HG03469 (cell line): ENCODE measurements around the gene SLC25A40.
"Not testable (repeated sequence)": the region's sequence is repeated elsewhere in the genome, so short reads cannot be mapped to it uniquely, and the experiment has no call there.

Experiments
- ATAC-seq: cut with Tn5 transposase; IDR thresholded peaks from one replicate; pipeline ENCODE4 v1.9.1; 2021; ENCODE audit warnings: mild to moderate bottlenecking, moderate library complexity, moderate number of reproducible peaks; ENCODE audit not compliant: unreplicated experiment

SLC25A40 gene, protein sequence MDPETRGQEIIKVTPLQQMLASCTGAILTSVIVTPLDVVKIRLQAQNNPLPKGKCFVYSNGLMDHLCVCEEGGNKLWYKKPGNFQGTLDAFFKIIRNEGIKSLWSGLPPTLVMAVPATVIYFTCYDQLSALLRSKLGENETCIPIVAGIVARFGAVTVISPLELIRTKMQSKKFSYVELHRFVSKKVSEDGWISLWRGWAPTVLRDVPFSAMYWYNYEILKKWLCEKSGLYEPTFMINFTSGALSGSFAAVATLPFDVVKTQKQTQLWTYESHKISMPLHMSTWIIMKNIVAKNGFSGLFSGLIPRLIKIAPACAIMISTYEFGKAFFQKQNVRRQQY

DNA sequence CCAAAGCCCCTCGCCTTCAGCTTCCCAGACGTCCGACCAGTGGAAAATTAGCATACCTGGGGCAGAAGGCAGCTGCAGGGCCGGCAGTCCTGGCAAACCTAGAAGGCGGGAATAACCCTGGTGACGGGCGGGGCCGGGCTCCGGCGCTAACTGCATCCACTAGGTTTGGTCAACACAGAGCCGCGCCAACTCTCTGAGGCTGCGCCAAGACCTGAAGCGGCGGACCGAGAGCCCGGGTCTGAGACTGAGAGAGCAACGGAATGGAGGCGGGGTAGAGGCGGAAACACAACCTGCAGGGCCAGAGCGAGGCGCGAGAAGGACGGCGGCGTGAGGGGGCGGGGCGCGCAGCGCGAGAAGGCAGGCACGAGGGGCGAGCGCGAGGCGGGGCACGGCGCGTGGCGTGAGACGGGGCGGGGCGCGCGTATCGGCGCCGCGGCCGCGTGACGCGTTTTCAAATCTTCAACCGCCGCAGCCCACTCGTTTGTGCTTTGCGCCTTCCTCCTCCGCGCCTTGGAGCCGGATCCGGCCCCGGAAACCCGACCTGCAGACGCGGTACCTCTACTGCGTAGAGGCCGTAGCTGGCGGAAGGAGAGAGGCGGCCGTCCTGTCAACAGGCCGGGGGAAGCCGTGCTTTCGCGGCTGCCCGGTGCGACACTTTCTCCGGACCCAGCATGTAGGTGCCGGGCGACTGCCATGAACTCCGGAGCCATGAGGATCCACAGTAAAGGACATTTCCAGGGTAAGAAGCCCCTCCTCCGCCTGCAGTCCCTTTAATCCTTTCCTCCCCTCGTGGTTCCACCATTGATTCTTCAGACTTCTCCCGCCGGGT lies at the start of gene SLC25A40, which contains the start of gene DBF4:
Gene SLC25A40 (minus strand): TSS at position 321 of the 829 bp plus-strand sequence. CDS start 17,633 bp downstream, outside the sequence.
Gene DBF4 (plus strand): TSS at position 454 of the 829 bp plus-strand sequence. CDS start 240 bp downstream, at position 694.
- peak; percentile 77 for ATAC-seq

DNA sequence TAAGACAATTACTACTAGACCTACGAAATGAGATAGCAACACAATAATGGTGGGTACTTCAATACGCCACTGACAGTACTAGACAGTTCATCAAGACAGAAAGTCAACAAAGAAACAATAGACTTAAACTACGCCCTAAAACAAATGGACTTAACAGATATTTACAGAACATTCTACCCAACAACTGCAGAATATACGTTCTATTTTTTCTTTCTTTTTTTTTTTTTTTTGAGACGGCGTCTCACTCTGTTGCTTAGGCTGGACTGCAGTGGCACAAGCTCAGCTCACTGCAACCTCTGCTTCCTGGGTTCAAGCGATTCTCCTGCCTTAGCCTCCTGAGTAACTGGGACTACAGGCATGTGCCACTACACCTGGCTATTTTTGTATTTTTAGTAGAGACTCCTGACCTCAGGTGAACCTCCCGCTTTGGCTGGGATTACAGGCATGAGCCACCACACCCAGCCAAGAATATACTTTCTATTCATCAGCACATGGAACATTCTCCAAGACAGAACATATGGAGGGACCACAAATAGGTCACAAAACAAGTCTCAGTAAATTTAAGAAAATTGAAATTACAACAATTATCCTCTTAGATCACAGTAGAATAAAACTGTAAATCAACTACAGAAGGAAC lies 46.7 kb upstream of the SLC25A40 start:
- not testable (repeated sequence) for ATAC-seq

DNA sequence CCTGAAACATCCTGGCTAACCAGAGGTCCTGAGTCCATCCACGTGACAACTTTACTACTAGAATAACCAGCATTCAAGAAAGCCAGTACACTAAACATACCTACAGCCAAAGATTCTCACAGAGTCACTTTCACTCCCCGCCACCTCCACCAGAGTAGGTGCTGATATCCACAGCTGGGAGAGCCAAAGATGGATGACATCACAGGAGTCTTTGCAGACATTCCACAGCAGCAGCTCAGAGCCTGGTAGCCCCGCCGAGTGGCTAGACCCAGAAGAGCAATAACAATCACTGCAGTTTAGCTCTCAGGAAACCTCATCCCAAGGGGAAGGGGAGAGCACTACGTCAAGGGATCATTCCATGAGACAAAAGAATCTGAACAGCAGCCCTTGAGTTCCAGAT lies 44.4 kb upstream of the SLC25A40 start:
- ATAC-seq = no peak

DNA sequence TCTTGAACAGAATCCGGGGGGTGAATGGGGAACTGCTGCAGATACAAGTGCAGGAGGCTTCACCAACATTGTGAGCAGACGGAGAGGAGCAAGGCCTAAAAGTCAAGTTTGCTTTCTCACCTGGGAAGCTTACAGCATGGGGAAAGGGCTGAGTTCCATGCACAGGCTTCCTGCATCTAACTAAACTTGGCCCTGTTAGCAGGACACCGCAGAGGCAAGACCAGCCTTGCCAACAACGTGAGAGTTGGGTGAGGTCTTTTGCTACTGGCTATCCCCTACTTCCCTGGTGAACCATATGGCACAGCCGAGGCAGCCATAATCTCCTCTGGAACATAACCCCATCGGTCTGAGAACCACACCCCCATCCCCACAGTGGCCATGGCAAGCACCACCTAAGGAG lies 43.7 kb upstream of the SLC25A40 start:
- no peak for ATAC-seq

DNA sequence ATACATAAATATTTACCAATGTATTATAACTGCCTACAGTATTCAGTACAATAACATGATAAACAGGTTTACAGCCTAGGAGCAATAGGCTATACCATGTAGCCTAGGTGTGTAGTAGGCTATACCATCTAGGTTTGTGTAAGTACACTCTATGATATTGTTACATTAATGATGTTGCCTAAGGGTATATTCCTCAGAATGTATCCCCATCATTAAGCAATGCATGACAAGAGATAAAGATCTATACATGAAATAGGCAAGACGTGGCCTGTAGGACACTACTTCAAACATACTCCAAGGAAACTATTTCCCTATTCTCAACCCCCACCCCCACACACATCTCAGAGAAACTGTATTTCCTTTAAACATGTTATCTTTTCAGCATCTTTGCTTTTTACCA lies 42.6 kb upstream of the SLC25A40 start:
- no peak for ATAC-seq

DNA sequence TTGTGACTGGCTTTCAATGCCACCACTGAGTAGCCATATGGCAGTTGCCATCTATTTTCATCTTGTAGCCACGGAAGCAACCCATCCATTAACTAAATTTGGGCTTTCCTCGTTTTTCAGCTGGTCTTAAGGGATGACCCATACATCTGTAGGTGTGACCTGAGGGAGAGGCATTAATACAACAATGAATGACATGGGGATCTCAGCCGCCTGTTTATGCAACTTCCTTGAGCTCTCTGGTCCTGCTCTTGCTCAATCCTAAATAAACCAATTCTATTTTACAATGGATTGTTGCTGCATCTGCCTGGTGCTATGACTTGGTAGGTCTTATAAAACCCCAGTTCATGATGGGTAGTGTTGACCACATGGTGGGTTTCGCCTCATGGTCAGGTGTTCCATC lies 36.0 kb upstream of the SLC25A40 start:
- no peak for ATAC-seq

DNA sequence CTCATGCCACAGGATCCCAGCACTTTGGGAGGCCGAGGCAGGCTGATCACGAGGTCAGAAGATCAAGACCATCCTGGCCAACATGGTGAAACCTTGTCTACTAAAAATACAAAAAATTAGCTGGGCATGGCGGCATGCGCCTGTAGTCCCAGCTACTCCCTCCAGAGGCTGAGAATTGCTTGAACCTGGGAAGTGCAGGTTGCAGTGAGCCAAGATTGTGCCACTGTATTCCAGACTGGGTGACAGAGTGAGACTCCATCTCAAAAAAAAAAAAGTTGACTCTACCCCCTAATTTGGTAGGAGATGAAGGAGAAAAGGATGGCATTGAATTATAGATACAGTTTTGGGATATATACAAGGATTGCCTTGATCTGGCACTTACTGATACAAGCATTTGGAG lies 32.7 kb upstream of the SLC25A40 start:
- not testable (repeated sequence) for ATAC-seq

DNA sequence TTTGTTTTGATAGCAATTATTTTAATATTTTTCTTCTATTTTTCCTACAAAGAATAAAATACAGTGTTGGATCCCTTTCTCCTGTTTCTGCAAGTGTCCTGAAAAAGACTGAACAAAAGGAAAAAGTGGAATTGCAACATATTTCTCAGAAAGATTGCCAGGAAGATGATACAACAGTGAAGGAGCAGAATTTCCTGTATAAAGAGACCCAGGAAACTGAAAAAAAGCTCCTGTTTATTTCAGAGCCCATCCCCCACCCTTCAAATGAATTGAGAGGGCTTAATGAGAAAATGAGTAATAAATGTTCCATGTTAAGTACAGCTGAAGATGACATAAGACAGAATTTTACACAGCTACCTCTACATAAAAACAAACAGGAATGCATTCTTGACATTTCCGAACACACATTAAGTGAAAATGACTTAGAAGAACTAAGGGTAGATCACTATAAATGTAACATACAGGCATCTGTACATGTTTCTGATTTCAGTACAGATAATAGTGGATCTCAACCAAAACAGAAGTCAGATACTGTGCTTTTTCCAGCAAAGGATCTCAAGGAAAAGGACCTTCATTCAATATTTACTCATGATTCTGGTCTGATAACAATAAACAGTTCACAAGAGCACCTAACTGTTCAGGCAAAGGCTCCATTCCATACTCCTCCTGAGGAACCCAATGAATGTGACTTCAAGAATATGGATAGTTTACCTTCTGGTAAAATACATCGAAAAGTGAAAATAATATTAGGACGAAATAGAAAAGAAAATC lies 31.2 kb upstream of the SLC25A40 start:
- ATAC-seq = not testable (repeated sequence)

DNA sequence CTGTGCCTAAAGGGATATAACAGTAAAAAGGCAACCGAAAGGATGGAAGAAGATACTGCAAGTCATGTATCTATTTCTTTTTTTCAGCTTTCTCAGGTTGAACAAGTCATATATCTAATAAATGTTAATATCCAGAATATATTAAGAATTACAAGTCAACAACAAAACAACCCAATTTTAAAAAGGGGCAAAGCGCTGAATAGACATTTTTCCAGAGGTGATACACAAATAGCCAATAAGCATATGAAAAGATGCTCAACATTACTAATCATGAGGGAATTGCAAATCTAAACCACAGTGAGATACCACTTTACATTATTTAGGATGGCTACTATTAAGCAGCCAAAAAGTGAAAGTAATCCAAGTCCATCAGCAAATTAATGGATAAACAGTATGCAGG lies 23.1 kb upstream of the SLC25A40 start:
- no peak for ATAC-seq

DNA sequence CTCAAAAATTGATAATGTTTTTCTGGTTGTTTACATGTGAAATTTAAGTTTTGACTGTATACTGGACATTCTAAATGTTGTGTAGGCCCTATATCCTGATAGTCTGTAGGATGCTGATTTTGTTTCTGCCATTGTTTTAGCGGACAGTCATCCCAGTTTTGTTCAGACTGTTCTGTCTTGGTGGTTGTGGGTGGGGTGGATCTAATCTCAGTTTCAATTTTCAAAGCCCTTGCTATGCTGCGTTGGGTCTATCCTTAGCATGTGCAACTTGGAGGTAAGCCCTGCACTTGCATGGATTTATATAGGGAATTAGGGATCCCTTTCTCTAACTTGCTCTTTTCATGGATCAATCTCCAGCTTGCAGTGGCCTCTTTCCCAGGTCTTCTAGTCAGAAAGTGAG lies 19.2 kb upstream of the SLC25A40 start:
- no peak for ATAC-seq

DNA sequence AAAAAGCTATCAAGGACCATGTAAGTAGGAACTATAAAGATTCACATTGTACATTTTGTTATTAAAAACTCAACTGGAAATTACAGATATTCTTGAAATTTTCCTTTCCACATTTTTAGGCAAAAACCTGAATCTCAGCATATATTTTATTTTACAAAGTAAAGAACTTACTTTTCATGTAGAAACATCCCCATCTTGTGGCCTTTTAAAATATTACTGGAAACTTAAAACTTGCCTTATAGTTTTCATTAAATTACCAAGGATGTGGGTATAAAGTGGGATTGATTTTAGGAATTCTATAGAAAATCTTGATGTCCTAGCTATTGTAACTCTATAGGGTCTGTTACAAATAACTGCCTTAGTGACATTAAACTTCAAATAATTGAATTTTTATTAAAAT lies 10.7 kb upstream of the SLC25A40 start:
- no peak for ATAC-seq

DNA sequence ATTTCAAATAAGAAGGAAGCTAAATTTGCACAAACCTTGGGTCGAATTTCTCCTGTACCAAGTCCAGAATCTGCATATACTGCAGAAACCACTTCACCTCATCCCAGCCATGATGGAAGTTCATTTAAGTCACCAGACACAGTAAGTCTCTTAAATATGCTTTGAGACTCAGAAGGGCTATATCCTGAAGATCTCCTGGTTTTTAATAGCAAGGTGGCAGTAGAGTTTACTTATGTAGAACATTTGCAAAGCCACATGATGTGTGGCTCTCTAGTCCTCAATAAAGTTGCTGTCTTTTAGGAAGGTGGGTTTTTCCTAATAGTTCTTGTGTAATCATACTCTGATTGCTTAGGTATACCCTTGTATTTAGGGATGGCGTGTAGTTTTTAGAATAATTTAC lies 8.9 kb upstream of the SLC25A40 start:
- ATAC-seq = no peak

DNA sequence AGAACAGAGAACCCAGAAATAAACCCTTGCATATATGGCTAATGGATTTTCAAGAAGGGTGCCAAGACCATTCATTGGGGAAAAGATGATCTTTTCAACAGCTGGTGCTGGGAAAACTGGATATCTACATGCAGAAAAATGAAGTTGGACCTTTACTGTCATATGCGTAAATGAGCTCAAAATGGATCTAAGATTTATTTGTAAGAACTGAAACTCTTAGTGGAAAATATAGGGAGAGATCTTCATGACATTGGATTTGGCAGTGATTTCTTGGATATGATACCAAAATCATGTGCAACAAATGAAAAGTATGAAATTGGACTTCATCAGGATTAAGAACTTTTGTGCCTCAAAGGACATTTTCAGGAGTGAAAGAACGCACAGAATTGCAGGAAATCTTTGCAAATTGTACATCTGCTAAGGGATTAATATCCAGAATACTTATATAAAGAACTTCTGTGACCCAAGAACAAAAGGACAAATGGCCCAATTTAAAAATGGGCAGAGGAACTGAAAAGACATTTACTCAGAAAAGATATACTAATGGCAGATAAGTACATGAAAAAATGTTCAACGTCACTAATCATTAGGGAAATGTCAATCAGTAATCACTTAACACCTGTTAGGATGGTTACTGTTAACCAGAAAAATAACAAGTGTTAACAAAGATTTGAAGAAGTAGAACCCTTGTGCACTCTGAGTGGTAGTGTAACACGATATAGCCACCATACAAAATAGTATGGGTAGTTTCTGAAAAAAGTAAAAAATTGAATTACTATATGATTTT lies 6.2 kb upstream of the SLC25A40 start:
- ATAC-seq = no peak

DNA sequence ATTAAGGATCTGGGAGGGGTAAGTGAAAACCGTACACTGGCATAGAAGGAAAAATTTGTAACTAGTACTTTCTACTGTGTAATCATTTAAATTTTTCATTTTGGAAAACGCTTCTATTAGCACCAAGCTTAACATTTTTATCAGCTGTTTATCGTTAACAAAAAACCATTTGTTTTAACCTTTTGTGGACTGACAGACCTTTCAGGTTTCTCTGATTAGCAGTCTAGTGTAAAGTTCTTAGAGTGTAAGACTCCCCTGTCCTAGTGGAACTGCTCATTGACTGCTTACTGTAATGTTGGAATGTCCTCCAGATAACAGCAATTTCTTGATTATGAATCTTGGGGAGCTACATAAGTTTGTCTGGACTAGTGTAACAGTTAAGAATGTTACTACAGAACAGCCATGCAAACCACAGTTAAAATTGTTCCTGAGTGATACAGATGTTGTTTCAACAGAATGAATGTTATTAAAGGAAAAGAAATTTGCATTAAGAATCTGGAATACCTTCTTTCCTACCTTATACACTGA lies 2.1 kb upstream of the SLC25A40 start:
- ATAC-seq = no peak

DNA sequence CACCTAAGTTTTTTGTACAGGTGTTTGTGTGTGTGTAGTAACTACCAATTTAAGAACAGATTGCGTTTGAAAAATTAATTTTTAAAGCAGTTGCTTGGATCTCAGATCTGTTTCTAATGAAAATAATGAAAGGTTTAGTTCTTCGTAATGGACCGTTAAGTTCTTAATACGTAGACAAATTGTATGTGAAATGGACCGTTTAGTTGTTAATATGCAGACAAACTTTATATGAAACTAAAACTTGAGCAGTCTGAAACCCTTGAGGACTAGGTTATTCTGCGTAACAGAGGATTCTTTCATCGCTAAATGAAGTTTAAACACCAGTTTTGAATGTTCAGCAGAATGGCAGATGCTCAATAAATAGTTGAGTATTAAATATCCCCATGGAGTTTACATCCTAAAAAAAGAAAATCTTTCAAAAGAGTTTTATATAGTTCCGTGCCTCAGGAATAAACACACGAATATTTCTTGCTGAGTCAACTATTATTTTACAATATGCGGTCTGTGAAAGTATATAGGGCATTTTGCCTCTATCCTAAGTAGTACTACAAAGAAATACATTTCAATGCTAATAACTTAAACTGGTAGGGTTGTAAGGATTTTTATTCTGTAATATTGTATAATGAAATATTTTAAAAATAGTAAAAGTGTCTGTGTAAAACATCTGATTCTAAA lies 1.3 kb upstream of the SLC25A40 start:
- ATAC-seq = no peak

DNA sequence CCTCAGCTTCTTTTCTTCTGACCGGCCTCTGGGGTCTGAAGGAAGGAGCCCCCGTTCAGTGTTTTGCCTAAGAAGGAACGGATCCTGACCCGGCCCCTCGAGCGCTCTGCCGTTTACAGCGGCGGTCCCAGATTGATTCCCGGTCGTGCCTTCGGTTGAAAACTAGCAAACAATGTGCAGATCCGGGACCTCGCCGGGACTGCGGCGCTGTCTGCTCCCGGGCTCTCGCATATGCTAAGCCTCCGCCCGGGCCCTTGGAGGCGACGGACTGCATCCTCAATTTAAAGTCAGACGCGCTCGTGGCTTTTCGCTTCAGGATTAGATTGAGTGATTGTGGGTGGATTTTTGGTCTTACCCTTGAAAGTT lies 692 bp upstream of the SLC25A40 start:
- ATAC-seq = no peak

DNA sequence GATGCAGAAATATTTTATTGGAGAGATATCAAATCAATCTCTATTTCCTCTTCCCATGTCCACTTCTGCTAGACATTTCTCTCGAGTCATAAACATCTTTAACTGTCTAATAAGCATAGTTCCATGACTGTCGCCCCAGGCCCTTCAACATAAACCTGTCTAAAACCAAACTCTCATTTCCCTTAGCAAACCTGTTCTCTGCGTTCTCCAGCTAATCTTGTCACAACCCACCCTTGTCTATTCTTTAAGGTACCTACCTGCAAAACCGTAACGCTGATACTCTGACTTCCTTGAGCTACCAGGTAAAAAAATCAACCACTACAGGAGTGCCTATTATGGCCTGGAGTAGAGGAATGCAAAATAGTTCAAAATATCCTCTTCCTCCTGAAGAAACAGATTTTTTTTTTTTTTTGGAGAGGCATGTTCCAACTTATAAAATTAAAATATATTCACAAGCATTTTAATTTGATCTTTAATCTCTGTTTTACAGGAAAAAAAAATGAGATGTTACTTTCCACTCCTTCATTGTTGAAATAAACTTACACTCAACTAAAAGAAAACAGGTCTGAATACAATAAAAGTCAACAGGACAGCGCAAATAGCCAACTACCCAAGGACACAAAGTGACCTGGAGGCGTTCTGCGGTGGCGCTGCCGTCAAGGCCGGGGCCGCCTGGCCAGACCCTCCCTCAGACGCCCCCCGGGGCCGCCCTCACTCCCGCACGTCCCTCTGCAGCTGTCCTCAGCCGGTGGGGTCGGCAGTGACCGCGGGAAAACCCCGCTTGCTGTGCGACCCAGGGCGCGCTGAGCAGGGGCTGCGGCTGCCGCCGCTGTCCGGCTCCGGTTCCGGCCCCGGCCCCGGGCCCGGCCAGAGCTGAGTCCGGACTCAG lies 765 bp downstream of the SLC25A40 start:
- ATAC-seq = peak; percentile 4

DNA sequence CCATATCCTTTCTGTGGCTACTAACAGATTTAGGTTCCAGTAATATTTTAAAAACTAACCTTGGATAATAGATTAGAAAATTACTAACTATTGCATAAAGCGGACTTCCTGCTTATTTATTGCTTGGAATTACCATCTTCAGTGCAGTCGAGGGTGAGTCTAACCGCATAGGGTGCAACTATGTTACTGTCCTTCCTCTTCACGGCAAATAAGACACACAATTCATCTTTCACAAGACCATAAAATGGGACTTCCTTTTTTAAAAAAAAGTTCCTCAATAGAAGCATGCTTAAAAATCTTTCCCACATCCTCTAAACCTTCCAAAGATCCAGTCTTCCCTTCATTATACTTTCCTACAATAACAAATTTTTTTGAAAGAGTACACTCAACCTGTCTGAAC lies 2.1 kb downstream of the SLC25A40 start:
- no peak for ATAC-seq
